ENCODE data around the gene SZT2. TPM values are rescaled to one million over a fixed set of nuclear protein-coding genes. Genes with fewer than 3 reads are reported as not detected.

The SZT2 gene
- total RNA-seq, 1 experiment from 2014 or later = 77.3 TPM

DNA sequence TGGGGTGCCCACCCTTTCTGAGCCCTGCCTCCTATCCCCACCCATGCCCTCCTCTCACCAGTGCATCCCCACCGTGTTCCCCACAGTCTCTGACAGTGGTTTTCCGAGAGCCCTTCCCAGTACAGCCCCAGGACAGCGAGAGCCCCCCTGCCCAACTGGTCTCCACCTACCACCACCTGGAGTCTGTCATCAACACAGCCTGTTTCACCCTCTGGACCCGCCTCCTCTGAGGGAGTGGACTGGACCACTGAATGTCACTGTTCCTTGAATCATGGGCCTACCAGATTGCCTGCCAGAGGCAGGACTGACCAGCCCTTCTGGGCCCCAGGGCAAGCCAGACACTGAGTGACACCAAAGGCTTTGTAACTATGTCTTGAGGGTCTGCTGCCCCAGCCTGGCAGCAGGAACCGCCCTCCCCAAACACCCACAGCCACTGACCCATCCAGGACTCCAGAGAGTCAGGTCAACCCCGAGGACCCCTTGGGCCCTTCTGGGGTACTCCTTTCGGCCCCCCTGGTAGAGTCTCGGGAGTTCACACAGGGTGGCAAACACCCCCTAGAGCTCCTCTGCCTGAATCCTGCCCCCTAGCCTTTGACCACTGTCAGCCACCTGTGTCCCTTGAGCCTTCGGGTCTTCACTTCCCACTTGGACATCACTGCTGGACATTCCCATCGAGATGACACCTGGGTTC lies 60.7 kb downstream of the SZT2 start:
- peaks cover 89% of the 10 kb centered on the region for H3K36me3 Mint-ChIP-seq (ENCODE audit: insufficient read depth, unreplicated experiment)

DNA sequence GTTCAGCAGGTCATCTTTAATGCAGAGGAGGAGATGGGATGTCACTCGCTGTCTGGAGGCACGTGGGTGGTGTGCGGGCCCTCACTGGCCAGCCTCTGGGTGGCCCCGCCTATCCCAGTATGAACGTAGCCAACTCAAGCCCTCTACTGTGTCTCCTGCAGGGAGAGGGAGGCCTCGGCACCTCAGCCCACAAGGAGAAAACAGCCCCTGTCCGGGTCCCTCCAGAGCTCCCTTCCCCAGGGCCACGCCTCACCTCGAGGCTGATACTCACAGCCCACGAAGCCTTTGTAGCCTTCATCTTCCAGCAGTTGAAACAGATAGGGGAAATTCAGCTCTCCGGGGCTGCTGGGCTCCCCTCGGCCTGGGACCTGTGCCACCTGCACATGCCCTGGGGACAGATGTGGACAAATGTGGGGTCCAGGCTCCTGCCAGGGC lies 61.5 kb downstream of the SZT2 start:
- Mint-ChIP-seq H3K4me1 (ENCODE audit: low read depth, unreplicated experiment) (peaks cover 22% of the 10 kb centered on the region), H3K9me3 (ENCODE audit: low read depth, unreplicated experiment) (no peaks in the 10 kb centered on the region), H3K36me3 (ENCODE audit: insufficient read depth, unreplicated experiment) (peaks cover 82% of the 10 kb centered on the region), H3K27ac (ENCODE audit: unreplicated experiment) (peak overlapping the region; percentile 50), H3K4me3 (ENCODE audit: low read depth, unreplicated experiment) (peak overlapping the region; percentile 49), H3K27me3 (ENCODE audit: unreplicated experiment) (no peaks in the 10 kb centered on the region)
- no TSS peak for BruUV-seq (replicated peaks)
- CTCF ChIA-PET = no interaction called here
- intact Hi-C loops (cut with micrococcal nuclease; ENCODE audit: unreplicated experiment) = loop anchor here (5.0 kb wide), 1 partner anchor 76 kb away; no protein-coding TSS in a partner anchor
- no peak for DNase-seq
- TF ChIP-seq, protein P1, sequence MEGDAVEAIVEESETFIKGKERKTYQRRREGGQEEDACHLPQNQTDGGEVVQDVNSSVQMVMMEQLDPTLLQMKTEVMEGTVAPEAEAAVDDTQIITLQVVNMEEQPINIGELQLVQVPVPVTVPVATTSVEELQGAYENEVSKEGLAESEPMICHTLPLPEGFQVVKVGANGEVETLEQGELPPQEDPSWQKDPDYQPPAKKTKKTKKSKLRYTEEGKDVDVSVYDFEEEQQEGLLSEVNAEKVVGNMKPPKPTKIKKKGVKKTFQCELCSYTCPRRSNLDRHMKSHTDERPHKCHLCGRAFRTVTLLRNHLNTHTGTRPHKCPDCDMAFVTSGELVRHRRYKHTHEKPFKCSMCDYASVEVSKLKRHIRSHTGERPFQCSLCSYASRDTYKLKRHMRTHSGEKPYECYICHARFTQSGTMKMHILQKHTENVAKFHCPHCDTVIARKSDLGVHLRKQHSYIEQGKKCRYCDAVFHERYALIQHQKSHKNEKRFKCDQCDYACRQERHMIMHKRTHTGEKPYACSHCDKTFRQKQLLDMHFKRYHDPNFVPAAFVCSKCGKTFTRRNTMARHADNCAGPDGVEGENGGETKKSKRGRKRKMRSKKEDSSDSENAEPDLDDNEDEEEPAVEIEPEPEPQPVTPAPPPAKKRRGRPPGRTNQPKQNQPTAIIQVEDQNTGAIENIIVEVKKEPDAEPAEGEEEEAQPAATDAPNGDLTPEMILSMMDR (IDR thresholded peaks at IDR 0.05; ENCODE audit: unreplicated experiment) = no peak

More for the DNA sequence above, 60.7 kb downstream of the SZT2 start:
- no peak overlapping the region for H3K27ac Mint-ChIP-seq (ENCODE audit: unreplicated experiment)
- TF ChIP-seq, protein P1 (IDR thresholded peaks at IDR 0.05; ENCODE audit: unreplicated experiment) = no peak
- no peaks in the 10 kb centered on the region for H3K9me3 Mint-ChIP-seq (ENCODE audit: low read depth, unreplicated experiment)
- CTCF ChIA-PET = no interaction called here
- DNase-seq = no peak
- BruUV-seq (replicated peaks) = no TSS peak
- intact Hi-C loops (cut with micrococcal nuclease; ENCODE audit: unreplicated experiment) = loop anchor here (5.0 kb wide), 1 partner anchor 77 kb away; no protein-coding TSS in a partner anchor
- H3K4me1 Mint-ChIP-seq (ENCODE audit: low read depth, unreplicated experiment) = peaks cover 27% of the 10 kb centered on the region
- H3K4me3 Mint-ChIP-seq (ENCODE audit: low read depth, unreplicated experiment) = no peak overlapping the region
- H3K27me3 Mint-ChIP-seq (ENCODE audit: unreplicated experiment) = no peaks in the 10 kb centered on the region

DNA sequence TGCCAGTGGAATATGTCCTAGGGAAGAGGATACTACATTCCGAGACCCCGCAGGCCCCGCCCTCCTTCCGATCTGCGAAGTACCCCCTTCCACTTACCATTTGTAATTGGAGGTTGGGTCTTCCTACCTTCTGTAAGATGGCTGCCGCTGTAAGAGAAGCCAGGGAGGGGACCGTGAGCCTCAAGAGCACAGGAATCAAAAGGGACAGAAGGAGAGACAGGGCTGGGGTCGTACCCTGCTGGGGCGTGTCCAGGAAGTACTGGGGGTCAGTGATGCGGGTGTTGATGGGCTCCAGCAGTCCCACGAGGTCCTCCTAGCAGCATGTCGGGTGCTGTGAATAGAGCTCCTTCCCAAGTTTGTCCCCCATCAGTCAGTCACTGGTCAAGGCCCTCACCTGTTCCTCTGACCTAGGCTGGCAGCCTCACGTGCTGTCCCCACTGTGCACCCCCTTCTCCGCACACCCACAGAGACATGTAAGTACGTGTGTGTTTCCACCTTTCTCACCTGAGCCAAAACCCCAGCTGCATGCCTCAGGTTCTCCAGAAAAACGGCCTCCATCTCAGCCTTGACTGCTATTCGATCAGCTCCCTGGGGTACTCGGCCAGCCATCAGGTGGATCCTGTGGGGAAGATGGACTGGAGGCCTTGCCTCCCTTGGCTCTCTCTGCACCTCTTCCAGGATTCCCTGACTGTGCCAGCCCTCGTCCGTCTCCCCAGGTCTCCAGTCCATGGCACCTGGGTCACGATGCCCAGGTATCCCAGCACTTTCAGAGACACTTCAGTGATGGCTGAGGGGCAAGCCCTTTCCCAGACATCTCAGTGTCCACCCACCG lies 62.2 kb downstream of the SZT2 start:
- CTCF ChIA-PET = no interaction called here
- TF ChIP-seq, protein P1 (IDR thresholded peaks at IDR 0.05; ENCODE audit: unreplicated experiment) = no peak
- intact Hi-C loops (cut with micrococcal nuclease; ENCODE audit: unreplicated experiment) = loop anchor here (5.0 kb wide), 1 partner anchor 75 kb away; no protein-coding TSS in a partner anchor
- Mint-ChIP-seq H3K4me3 (ENCODE audit: low read depth, unreplicated experiment) (peak overlapping the region; percentile 49), H3K36me3 (ENCODE audit: insufficient read depth, unreplicated experiment) (peaks cover 76% of the 10 kb centered on the region), H3K4me1 (ENCODE audit: low read depth, unreplicated experiment) (peaks cover 22% of the 10 kb centered on the region), H3K27ac (ENCODE audit: unreplicated experiment) (peak overlapping the region; percentile 50), H3K9me3 (ENCODE audit: low read depth, unreplicated experiment) (no peaks in the 10 kb centered on the region), H3K27me3 (ENCODE audit: unreplicated experiment) (no peaks in the 10 kb centered on the region)
- BruUV-seq (replicated peaks) = no TSS peak
- no peak for DNase-seq

DNA sequence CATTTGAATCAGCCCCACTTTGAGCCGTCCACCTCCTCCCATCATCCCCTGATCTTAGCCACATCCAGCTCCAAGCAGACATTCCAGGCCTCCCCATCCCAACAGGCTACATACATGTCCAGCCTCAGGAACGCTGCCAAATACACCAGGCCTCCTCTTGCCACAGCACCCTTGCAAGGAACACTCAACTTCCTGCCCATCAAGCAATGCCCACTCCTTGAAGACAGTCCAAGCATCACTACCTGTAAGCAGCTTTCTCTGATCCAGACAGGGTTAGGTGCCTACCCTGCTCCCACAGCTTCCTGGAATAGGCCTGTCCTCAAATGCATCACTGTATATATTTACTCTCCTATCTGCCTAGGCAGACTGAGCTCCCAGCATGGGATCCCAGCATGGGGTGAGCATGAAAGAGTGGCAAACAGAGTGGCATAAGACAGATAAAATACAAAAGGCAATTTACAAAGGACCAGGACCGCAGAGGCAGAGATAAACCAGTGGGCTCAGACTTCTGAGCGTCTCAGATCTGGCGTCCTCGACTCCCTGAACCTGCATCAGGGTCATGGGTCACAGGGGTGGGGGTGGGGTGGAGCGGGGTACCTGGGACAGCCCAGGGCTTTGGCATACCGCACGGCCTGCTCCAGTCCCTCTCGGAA lies 63.2 kb downstream of the SZT2 start:
- Mint-ChIP-seq H3K4me3 (ENCODE audit: low read depth, unreplicated experiment) (peak overlapping the region; percentile 49), H3K4me1 (ENCODE audit: low read depth, unreplicated experiment) (peaks cover 22% of the 10 kb centered on the region), H3K27ac (ENCODE audit: unreplicated experiment) (peak overlapping the region; percentile 50), H3K36me3 (ENCODE audit: insufficient read depth, unreplicated experiment) (peaks cover 66% of the 10 kb centered on the region), H3K27me3 (ENCODE audit: unreplicated experiment) (no peaks in the 10 kb centered on the region), H3K9me3 (ENCODE audit: low read depth, unreplicated experiment) (peaks cover 3% of the 10 kb centered on the region)
- TSS peak; percentile 45 for BruUV-seq (replicated peaks)
- TF ChIP-seq, protein P1 (IDR thresholded peaks at IDR 0.05; ENCODE audit: unreplicated experiment) = no peak
- DNase-seq = no peak
- CTCF ChIA-PET = no interaction called here
- intact Hi-C loops (cut with micrococcal nuclease; ENCODE audit: unreplicated experiment) = loop anchor here (5.0 kb wide), 1 partner anchor 74 kb away; no protein-coding TSS in a partner anchor
